Testis (tissue), 2 donors: ENCODE results near the gene SIRPB2.

Experiments
- POLR2A ChIP-seq: fragments of 450-650 bp; IDR thresholded peaks from one replicate; pipeline ENCODE4 v1.6.1; 2017; ENCODE audit warnings: antibody characterized with exemption, mild to moderate bottlenecking, moderate library complexity
- TF ChIP-seq, protein P1 (sequence below), 3 experiments: fragments of 450-650 bp in 2 of 3; fragments of 200-600 bp in 1 of 3; sonication (generic) in 1 of 3; IDR thresholded peaks; one replicate each; pipeline ENCODE4 v1.5.1; 2016 to 2019; ENCODE audit warnings: antibody characterized with exemption in 3 of 3, mild to moderate bottlenecking in 2 of 3, moderate library complexity in 1 of 3

DNA sequence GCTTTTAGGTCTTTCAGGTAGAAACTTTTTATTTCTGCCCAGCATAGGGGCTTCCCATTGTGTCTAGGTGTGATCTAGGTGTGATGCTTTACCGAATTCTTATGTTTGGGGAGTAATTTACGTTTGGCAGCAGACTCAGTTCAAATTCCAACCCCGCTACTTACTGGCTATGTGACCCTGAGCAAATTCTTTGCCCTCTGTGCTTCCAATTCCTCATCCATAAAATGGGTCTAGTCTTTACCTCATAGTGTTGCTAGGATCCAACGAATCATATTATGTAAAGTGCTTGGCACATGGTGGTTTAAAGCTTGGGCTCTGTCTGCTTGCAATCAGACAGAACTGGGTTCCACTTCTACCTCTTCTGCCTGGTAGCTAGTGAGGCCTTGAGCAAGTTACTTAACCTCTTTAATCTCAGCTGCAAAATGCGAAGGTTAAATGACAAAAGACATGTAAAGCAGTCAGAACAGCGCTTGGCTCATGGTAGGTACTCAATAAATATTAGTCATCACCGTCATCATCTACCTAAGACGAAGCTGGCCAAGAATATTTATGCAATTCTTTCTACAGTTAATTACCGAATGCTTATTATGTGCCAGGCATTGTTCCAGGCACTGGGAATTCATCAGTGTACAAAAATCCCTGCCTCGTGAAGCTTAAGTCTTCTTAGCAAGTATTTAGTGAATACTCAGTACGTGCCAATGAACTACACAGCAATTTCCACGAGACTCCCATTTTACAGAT is 25.6 kb downstream of the SIRPB2 start:
- TF ChIP-seq, protein P1, sequence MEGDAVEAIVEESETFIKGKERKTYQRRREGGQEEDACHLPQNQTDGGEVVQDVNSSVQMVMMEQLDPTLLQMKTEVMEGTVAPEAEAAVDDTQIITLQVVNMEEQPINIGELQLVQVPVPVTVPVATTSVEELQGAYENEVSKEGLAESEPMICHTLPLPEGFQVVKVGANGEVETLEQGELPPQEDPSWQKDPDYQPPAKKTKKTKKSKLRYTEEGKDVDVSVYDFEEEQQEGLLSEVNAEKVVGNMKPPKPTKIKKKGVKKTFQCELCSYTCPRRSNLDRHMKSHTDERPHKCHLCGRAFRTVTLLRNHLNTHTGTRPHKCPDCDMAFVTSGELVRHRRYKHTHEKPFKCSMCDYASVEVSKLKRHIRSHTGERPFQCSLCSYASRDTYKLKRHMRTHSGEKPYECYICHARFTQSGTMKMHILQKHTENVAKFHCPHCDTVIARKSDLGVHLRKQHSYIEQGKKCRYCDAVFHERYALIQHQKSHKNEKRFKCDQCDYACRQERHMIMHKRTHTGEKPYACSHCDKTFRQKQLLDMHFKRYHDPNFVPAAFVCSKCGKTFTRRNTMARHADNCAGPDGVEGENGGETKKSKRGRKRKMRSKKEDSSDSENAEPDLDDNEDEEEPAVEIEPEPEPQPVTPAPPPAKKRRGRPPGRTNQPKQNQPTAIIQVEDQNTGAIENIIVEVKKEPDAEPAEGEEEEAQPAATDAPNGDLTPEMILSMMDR (IDR thresholded peaks at IDR 0.05) = no peak
- TF ChIP-seq POLR2A = no peak
